Measurements from ENCODE around the gene KCNJ4.

Gene KCNJ4

GRCh38 chr22:38419858-38420160 is 35.2 kb downstream of the KCNJ4 start:
- Histone ChIP-seq H2AFZ (ENCODE audit: low read depth, low read length) (no peak overlapping the region), H3K4me1 (ENCODE audit: insufficient read depth, low read length) (no peaks in the 10 kb centered on the region), H4K20me1 (ENCODE audit: insufficient read depth, low read length) (no peaks in the 10 kb centered on the region), H3K4me2 (ENCODE audit: insufficient read depth, low read length) (no peak overlapping the region), H3K36me3 (ENCODE audit: insufficient read depth, low read length) (no peaks in the 10 kb centered on the region), H3K9ac (ENCODE audit: low read depth, low read length) (no peak overlapping the region), H3K27ac (ENCODE audit: low read length) (no peak overlapping the region), H3K9me3 (ENCODE audit: insufficient read depth, low read length, severe bottlenecking) (no peaks in the 10 kb centered on the region), H3K4me3 (ENCODE audit: low read depth in 1 of 2, low read length in 2 of 2) (no peak overlapping the region), H3K27me3 (ENCODE audit: insufficient read depth, low read length, poor library complexity) (no peaks in the 10 kb centered on the region), H3K79me2 (ENCODE audit: insufficient read depth, low read length) (no peaks in the 10 kb centered on the region)
- ATAC-seq (ENCODE audit: insufficient read depth, low read depth): no peak
- TF ChIP-seq EZH2 (IDR thresholded peaks at IDR 0.05; ENCODE audit: borderline replicate concordance, low read depth, low read length, severe bottlenecking): no peak
- TF ChIP-seq CTCF (IDR thresholded peaks at IDR 0.05; ENCODE audit: borderline replicate concordance, extremely low read depth, low read length, poor library complexity, severe bottlenecking): no peak
- no peak for DNase-seq

GRCh38 chr22:38419121-38419857 is 35.7 kb downstream of the KCNJ4 start:
- no peak overlapping the region for H3K4me3 ChIP-seq (ENCODE audit: low read depth in 1 of 2, low read length in 2 of 2)
- no peak overlapping the region for H3K27ac ChIP-seq (ENCODE audit: low read length)
- ATAC-seq (ENCODE audit: insufficient read depth, low read depth) (no peak), DNase-seq (no peak)
- no peaks in the 10 kb centered on the region for H3K27me3 ChIP-seq (ENCODE audit: insufficient read depth, low read length, poor library complexity)
- no peak overlapping the region for H3K4me2 ChIP-seq (ENCODE audit: insufficient read depth, low read length)
- no peaks in the 10 kb centered on the region for H3K36me3 ChIP-seq (ENCODE audit: insufficient read depth, low read length)
- H3K79me2 ChIP-seq (ENCODE audit: insufficient read depth, low read length): no peaks in the 10 kb centered on the region
- no peaks in the 10 kb centered on the region for H4K20me1 ChIP-seq (ENCODE audit: insufficient read depth, low read length)
- no peaks in the 10 kb centered on the region for H3K9me3 ChIP-seq (ENCODE audit: insufficient read depth, low read length, severe bottlenecking)
- TF ChIP-seq EZH2 (IDR thresholded peaks at IDR 0.05; ENCODE audit: borderline replicate concordance, low read depth, low read length, severe bottlenecking): no peak
- TF ChIP-seq CTCF (IDR thresholded peaks at IDR 0.05; ENCODE audit: borderline replicate concordance, extremely low read depth, low read length, poor library complexity, severe bottlenecking): no peak
- no peak overlapping the region for H2AFZ ChIP-seq (ENCODE audit: low read depth, low read length)
- H3K4me1 ChIP-seq (ENCODE audit: insufficient read depth, low read length): no peaks in the 10 kb centered on the region
- H3K9ac ChIP-seq (ENCODE audit: low read depth, low read length): no peak overlapping the region

- Histone ChIP-seq H3K9me3 (ENCODE audit: insufficient read depth, low read length, severe bottlenecking) (no peaks in the 10 kb centered on the region), H2AFZ (ENCODE audit: low read depth, low read length) (no peak overlapping the region), H3K4me2 (ENCODE audit: insufficient read depth, low read length) (no peak overlapping the region), H3K4me3 (ENCODE audit: low read depth in 1 of 2, low read length in 2 of 2) (no peak overlapping the region), H3K4me1 (ENCODE audit: insufficient read depth, low read length) (no peaks in the 10 kb centered on the region), H4K20me1 (ENCODE audit: insufficient read depth, low read length) (no peaks in the 10 kb centered on the region), H3K36me3 (ENCODE audit: insufficient read depth, low read length) (no peaks in the 10 kb centered on the region), H3K27me3 (ENCODE audit: insufficient read depth, low read length, poor library complexity) (no peaks in the 10 kb centered on the region), H3K9ac (ENCODE audit: low read depth, low read length) (no peak overlapping the region), H3K27ac (ENCODE audit: low read length) (no peak overlapping the region), H3K79me2 (ENCODE audit: insufficient read depth, low read length) (no peaks in the 10 kb centered on the region)
- ATAC-seq (ENCODE audit: insufficient read depth, low read depth) (no peak), DNase-seq (no peak)
- TF ChIP-seq EZH2 (IDR thresholded peaks at IDR 0.05; ENCODE audit: borderline replicate concordance, low read depth, low read length, severe bottlenecking) (no peak), CTCF (IDR thresholded peaks at IDR 0.05; ENCODE audit: borderline replicate concordance, extremely low read depth, low read length, poor library complexity, severe bottlenecking) (no peak)
These were observed 36.4 kb downstream of the KCNJ4 start for GRCh38 chr22:38418589-38418988.
